Naive thymus-derived CD4-positive, alpha-beta T cell (primary cell): ENCODE data around the gene KIAA1328. TPM values are rescaled to one million over a fixed set of nuclear protein-coding genes. Genes with fewer than 3 reads are reported as not detected.
"Not testable (repeated sequence)": the region's sequence is repeated elsewhere in the genome, so short reads cannot be mapped to it uniquely, and the experiment has no call there.

Experiments
- ATAC-seq: fragments of 150-1000 bp; cut with Tn5 transposase; 2 replicates; pipeline ENCODE4 v1.10.0; 2021; ENCODE audit warnings: mild to moderate bottlenecking, moderate library complexity
- CTCF ChIA-PET: fragments of 350-600 bp; sonication (Branson Sonifier 250); formaldehyde crosslinking; loops from one replicate; lab custom pipeline; 2021; ENCODE audit warnings: antibody characterized with exemption; lab: Charles Lee
- POLR2A ChIA-PET: fragments of 350-600 bp; sonication (Branson Sonifier 250); formaldehyde crosslinking; loops from one replicate; lab custom pipeline; 2021; ENCODE audit warnings: antibody characterized with exemption, inconsistent platforms; lab: Charles Lee
- DNase-seq, 9 donors: peaks; one replicate each; pipeline versions ENCODE4 v3.0.0 to v3.0.0-alpha.2; 2020 to 2022; ENCODE audit warnings: mixed read lengths in 1 of 9
- H3K27ac ChIP-seq: one replicate; pipeline ENCODE4 v1.7.0; 2013; ENCODE audit warnings: mild to moderate bottlenecking, low read depth, low read length, moderate library complexity
- H3K27me3 ChIP-seq, 2 donors: one replicate each; pipeline ENCODE4 v1.7.0; 2013; ENCODE audit warnings: low read length in 2 of 2, mild to moderate bottlenecking in 2 of 2, moderate library complexity in 2 of 2; ENCODE audit not compliant: control insufficient read depth in 2 of 2, insufficient read depth in 2 of 2
- H3K36me3 ChIP-seq, 3 experiments: 1 replicate in 2 of 3; 2 replicates in 1 of 3; pipeline ENCODE4 v1.7.0; 2013; ENCODE audit warnings: low read length in 3 of 3, mild to moderate bottlenecking in 3 of 3, moderate library complexity in 1 of 3; ENCODE audit not compliant: insufficient read depth in 3 of 3, control insufficient read depth in 2 of 3
- H3K4me1 ChIP-seq, 2 donors: one replicate each; pipeline ENCODE4 v1.7.0; 2013; ENCODE audit warnings: low read length in 2 of 2, mild to moderate bottlenecking in 2 of 2, moderate library complexity in 1 of 2; ENCODE audit not compliant: control insufficient read depth in 2 of 2, insufficient read depth in 2 of 2
- H3K4me3 ChIP-seq: 2 replicates; pipeline ENCODE4 v1.7.0; 2013; ENCODE audit warnings: mild to moderate bottlenecking, low read length
- H3K9me3 ChIP-seq, 3 experiments: 1 replicate in 2 of 3; 2 replicates in 1 of 3; pipeline ENCODE4 v1.7.0; 2013; ENCODE audit warnings: low read length in 3 of 3; ENCODE audit not compliant: control insufficient read depth in 2 of 3
- H3K27ac Mint-ChIP-seq, 9 donors: one replicate each; pipeline ENCODE4 v1.8.0; 2020 to 2022; ENCODE audit warnings: mixed read lengths in 9 of 9, mild to moderate bottlenecking in 8 of 9, moderate library complexity in 5 of 9, inconsistent platforms in 2 of 9
- H3K27me3 Mint-ChIP-seq, 5 donors: one replicate each; pipeline ENCODE4 v1.8.0; 2021 to 2022; ENCODE audit warnings: mixed read lengths in 5 of 5, mild to moderate bottlenecking in 1 of 5
- H3K36me3 Mint-ChIP-seq, 5 donors: one replicate each; pipeline ENCODE4 v1.8.0; 2020 to 2022; ENCODE audit warnings: mixed read lengths in 5 of 5, mild to moderate bottlenecking in 3 of 5, inconsistent platforms in 1 of 5
- H3K4me1 Mint-ChIP-seq, 7 donors: one replicate each; pipeline ENCODE4 v1.8.0; 2020 to 2022; ENCODE audit warnings: mixed read lengths in 7 of 7, mild to moderate bottlenecking in 3 of 7, inconsistent platforms in 1 of 7
- H3K4me3 Mint-ChIP-seq, 10 donors: one replicate each; pipeline ENCODE4 v1.8.0; 2020 to 2022; ENCODE audit warnings: mild to moderate bottlenecking in 10 of 10, mixed read lengths in 10 of 10, moderate library complexity in 6 of 10, inconsistent platforms in 2 of 10
- H3K9me3 Mint-ChIP-seq, 11 donors: one replicate each; pipeline ENCODE4 v1.8.0; 2020 to 2022; ENCODE audit warnings: mixed read lengths in 11 of 11, mild to moderate bottlenecking in 4 of 11, inconsistent platforms in 1 of 11, moderate library complexity in 1 of 11
- intact Hi-C, 2 donors: fragments of 100-400 bp; cut with micrococcal nuclease; formaldehyde crosslinking; loops; one replicate each; pipeline ENCODE4 v1.15.1; 2023
- polyA plus RNA-seq, 2 donors: library from polyadenylated mRNA; unstranded; fragments of 300-500 nt; fragmentation: Illumina TruSeq; gene quantifications; one replicate each; pipeline ENCODE4 v1.2.3, GENCODE V29; 2021
- total RNA-seq, 6 experiments: library from RNA in 5 of 6; stranded (reverse) in 5 of 6; gene quantifications; 1 replicate in 5 of 6; 2 replicates in 1 of 6; pipeline ENCODE4 v1.2.3 and lab custom pipeline; 2021 to 2026

KIAA1328 gene
- total and polyA plus RNA-seq, 7 experiments from 2014 or later: 8.1 to 17.6 (median 13.2) TPM

DNA sequence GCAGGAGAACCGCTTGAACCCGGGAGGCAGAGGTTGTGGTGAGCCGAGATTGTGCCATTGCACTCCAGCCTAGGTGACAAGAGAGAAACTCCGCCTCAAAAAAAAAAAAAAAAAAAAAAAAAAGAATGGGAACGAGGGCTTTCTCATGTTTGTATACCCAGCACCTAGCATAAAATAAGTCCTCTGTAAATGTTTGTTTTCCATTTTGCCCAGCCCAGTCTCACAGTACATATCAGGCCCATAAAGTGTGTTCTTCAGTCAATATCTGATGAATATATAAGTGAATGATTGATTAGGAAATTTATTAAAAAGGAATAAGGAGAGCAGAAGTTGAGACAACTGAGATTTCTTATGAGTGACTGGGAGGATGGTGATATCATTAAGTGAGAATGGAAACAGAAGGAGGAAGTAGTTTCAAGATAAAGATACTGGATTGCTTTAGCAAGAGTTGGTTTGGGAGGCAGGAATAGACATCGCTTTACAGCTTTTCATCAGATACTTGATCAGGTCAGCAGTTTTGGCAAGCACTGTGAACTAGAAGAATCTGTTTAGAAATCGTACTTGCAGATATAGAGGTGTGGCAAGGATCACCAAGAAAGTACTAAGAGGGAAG is 327.5 kb downstream of the KIAA1328 start:
- Histone ChIP-seq H3K4me3 (no peak overlapping the region), H3K27me3 (no peaks in the 10 kb centered on the region), H3K4me1 (no peaks in the 10 kb centered on the region), H3K9me3 (no peaks in the 10 kb centered on the region), H3K27ac (no peak overlapping the region), H3K36me3 (no peaks in the 10 kb centered on the region)
- intact Hi-C loops: no loop called here
- ATAC-seq (no peak), DNase-seq (no peak)
- H3K27me3 Mint-ChIP-seq: no peaks in the 10 kb centered on the region
- peaks cover 0 to 25% (median 19%) of the 10 kb centered on the region in 5 donors for H3K36me3 Mint-ChIP-seq
- POLR2A ChIA-PET: no interaction called here
- H3K4me3 Mint-ChIP-seq: no peak overlapping the region
- H3K9me3 Mint-ChIP-seq: peaks cover 0 to 5% (median 0%) of the 10 kb centered on the region in 11 donors
- H3K27ac Mint-ChIP-seq: no peak overlapping the region
- CTCF ChIA-PET: no interaction called here
- peaks cover 0 to 1% (median 0%) of the 10 kb centered on the region in 7 donors for H3K4me1 Mint-ChIP-seq

DNA sequence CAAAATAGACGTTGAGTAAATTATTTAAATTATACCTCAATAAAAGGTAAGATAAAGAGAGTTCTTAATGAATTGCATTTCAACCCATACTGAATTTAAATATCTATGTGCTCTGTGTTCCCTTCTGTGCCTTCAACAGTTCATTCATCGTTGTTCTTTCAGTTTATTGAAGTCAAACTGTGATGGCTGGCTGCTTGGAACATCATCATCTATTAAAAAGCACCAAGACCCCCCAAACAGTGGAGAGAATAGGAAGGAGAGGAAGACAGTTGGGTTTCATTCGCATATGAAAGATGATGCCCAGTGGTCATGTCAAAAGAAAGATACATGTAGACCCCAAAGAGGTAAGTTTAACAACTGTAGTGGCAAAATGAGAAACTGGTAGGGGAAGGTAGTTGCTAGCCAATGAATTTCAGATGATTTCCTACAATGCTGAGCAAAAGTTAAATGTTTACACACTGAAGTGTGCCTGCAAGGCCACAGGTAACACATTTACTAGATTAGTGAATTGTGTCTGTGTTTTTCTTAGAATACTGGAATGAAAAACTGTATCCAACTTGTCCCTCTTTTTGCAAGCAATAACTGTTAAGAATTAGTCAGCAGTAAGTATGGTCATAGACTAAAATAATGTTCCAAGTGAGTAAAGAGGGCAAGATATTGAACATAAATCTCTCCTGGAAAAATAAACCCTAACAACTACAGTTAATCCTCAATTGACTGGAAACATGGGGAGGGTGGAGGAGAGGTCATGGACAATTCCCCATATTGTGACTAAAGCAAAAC is 331.3 kb downstream of the KIAA1328 start:
- H3K27me3 ChIP-seq: no peaks in the 10 kb centered on the region
- H3K9me3 ChIP-seq: no peaks in the 10 kb centered on the region
- H3K4me1 ChIP-seq: no peaks in the 10 kb centered on the region
- CTCF ChIA-PET: no interaction called here
- H3K36me3 ChIP-seq: no peaks in the 10 kb centered on the region
- Mint-ChIP-seq H3K27me3 (no peaks in the 10 kb centered on the region), H3K9me3 (no peaks in the 10 kb centered on the region), H3K36me3 (peaks cover 0 to 47% (median 40%) of the 10 kb centered on the region in 5 donors), H3K4me3 (no peak overlapping the region), H3K4me1 (no peaks in the 10 kb centered on the region), H3K27ac (no peak overlapping the region)
- POLR2A ChIA-PET: no interaction called here
- intact Hi-C loops: no loop called here
- no peak overlapping the region for H3K4me3 ChIP-seq
- no peak overlapping the region for H3K27ac ChIP-seq
- ATAC-seq: no peak
- DNase-seq: no peak

DNA sequence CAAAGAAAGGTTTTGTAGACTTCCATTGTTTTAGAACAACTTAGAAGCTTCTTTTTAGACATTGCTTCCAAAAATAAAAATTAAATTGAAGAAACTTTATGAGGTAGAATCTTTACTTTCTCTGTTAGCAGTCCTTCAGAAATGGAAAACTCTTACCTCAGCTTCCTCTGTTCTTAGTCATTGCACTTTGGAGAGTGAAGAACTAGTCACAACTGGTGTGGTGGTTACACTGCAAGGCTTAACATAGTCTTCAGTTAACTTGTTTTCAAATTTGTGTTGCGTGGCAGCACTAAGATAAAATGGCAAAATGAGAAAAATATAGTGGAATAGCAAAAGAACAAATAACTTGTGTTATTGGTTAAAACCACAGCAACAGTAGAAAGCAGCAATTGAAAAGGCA is 332.6 kb downstream of the KIAA1328 start:
- ATAC-seq: no peak
- H3K27ac ChIP-seq: no peak overlapping the region
- ChIA-PET POLR2A (no interaction called here), CTCF (no interaction called here)
- no peaks in the 10 kb centered on the region for H3K9me3 ChIP-seq
- no peaks in the 10 kb centered on the region for H3K36me3 ChIP-seq
- no peaks in the 10 kb centered on the region for H3K4me1 ChIP-seq
- no peaks in the 10 kb centered on the region for H3K4me1 Mint-ChIP-seq
- no peaks in the 10 kb centered on the region for H3K27me3 ChIP-seq
- no peak overlapping the region for H3K4me3 ChIP-seq
- peaks cover 0 to 56% (median 41%) of the 10 kb centered on the region in 5 donors for H3K36me3 Mint-ChIP-seq
- no peaks in the 10 kb centered on the region for H3K27me3 Mint-ChIP-seq
- no peaks in the 10 kb centered on the region for H3K9me3 Mint-ChIP-seq
- DNase-seq: no peak
- intact Hi-C loops: no loop called here
- H3K27ac Mint-ChIP-seq: no peak overlapping the region
- H3K4me3 Mint-ChIP-seq: no peak overlapping the region

DNA sequence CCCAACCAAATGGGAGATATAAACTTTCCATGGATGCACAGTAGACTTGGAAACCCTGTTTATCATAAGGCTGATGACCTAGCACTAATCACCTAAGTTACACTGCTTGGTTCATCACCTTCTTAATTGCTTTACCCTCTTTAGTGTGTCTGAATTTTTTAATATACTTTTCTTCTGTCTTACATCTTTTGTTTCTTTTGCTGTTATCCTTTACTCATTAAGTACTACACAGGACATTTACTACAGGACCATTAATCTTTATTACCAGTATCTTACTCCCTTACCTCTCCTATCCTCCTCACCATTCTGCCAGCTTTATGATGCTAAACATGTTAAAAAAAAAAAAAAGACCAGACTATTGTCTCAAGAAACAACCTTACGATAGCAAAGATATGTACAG is 333.6 kb downstream of the KIAA1328 start:
- CTCF ChIA-PET: no interaction called here

GRCh38 chr18:37163119-37163518 is 334.2 kb downstream of the KIAA1328 start:
- Mint-ChIP-seq H3K9me3 (no peaks in the 10 kb centered on the region), H3K27me3 (no peaks in the 10 kb centered on the region), H3K36me3 (peaks cover 0 to 69% (median 43%) of the 10 kb centered on the region in 5 donors), H3K4me1 (no peaks in the 10 kb centered on the region), H3K27ac (no peak overlapping the region), H3K4me3 (no peak overlapping the region)
- intact Hi-C loops: no loop called here
- no peaks in the 10 kb centered on the region for H3K27me3 ChIP-seq
- H3K9me3 ChIP-seq: no peaks in the 10 kb centered on the region
- POLR2A ChIA-PET: no interaction called here
- H3K36me3 ChIP-seq: no peaks in the 10 kb centered on the region
- no peak for DNase-seq
- no peaks in the 10 kb centered on the region for H3K4me1 ChIP-seq
- no peak overlapping the region for H3K27ac ChIP-seq
- ATAC-seq: no peak
- H3K4me3 ChIP-seq: no peak overlapping the region
- CTCF ChIA-PET: no interaction called here

More for the DNA sequence above, 333.6 kb downstream of the KIAA1328 start:
- Histone ChIP-seq H3K27ac (no peak overlapping the region), H3K4me3 (no peak overlapping the region), H3K36me3 (no peaks in the 10 kb centered on the region), H3K27me3 (no peaks in the 10 kb centered on the region), H3K4me1 (no peaks in the 10 kb centered on the region), H3K9me3 (no peaks in the 10 kb centered on the region)
- H3K4me1 Mint-ChIP-seq: no peaks in the 10 kb centered on the region
- H3K27ac Mint-ChIP-seq: no peak overlapping the region
- intact Hi-C loops: no loop called here
- no peaks in the 10 kb centered on the region for H3K9me3 Mint-ChIP-seq
- ATAC-seq (no peak), DNase-seq (no peak)
- H3K4me3 Mint-ChIP-seq: no peak overlapping the region
- POLR2A ChIA-PET: no interaction called here
- peaks cover 0 to 64% (median 42%) of the 10 kb centered on the region in 5 donors for H3K36me3 Mint-ChIP-seq
- H3K27me3 Mint-ChIP-seq: no peaks in the 10 kb centered on the region

DNA sequence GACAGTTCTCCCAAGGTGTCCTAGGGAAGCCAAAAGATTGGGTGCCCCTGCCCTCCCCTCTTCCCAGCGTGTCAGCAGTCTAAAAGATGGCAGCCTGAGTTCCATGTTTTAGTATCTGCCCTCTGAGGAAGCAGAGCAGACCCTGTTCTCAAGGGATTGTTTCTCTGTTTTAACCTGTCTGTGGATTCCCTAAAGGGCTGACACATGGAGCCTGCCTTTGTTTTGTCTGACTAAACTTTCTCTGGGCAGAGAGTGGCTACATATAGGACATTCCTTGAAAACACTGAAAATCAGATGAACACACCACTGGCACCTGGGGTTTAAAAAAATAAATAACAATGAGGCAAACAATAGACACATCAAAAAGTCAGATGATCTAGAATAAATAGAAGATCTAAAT is 337.6 kb downstream of the KIAA1328 start:
- POLR2A ChIA-PET: no interaction called here
- no peaks in the 10 kb centered on the region for H3K27me3 ChIP-seq

GRCh38 chr18:37166966-37167365 is 338.0 kb downstream of the KIAA1328 start:
- DNase-seq, H3K27me3 ChIP-seq, H3K4me3 ChIP-seq, H3K9me3 ChIP-seq, H3K9me3 Mint-ChIP-seq, H3K27ac Mint-ChIP-seq, POLR2A ChIA-PET, H3K36me3 ChIP-seq, H3K4me1 Mint-ChIP-seq, intact Hi-C loops, H3K27me3 Mint-ChIP-seq, H3K27ac ChIP-seq, ATAC-seq, H3K4me3 Mint-ChIP-seq, CTCF ChIA-PET, H3K4me1 ChIP-seq: not testable (repeated sequence)
- peaks cover 0 to 58% (median 22%) of the 10 kb centered on the region in 5 donors for H3K36me3 Mint-ChIP-seq

More for the DNA sequence above, 337.6 kb downstream of the KIAA1328 start:
- Histone ChIP-seq H3K4me1 (no peaks in the 10 kb centered on the region), H3K4me3 (no peak overlapping the region), H3K36me3 (no peaks in the 10 kb centered on the region), H3K9me3 (no peaks in the 10 kb centered on the region), H3K27ac (no peak overlapping the region)
- intact Hi-C loops: no loop called here
- no peaks in the 10 kb centered on the region for H3K9me3 Mint-ChIP-seq
- ATAC-seq (no peak), DNase-seq (no peak)
- no peaks in the 10 kb centered on the region for H3K27me3 Mint-ChIP-seq
- H3K36me3 Mint-ChIP-seq: peaks cover 0 to 58% (median 24%) of the 10 kb centered on the region in 5 donors
- CTCF ChIA-PET: no interaction called here
- H3K4me3 Mint-ChIP-seq: no peak overlapping the region
- no peak overlapping the region for H3K27ac Mint-ChIP-seq
- no peaks in the 10 kb centered on the region for H3K4me1 Mint-ChIP-seq
